B cell (primary cell): ENCODE measurements around the gene HP1BP3. TPM values are rescaled to one million over a fixed set of nuclear protein-coding genes. Genes with fewer than 3 reads are reported as not detected.

Source experiments
- ATAC-seq: fragments of 200-7000 bp; cut with Tn5 transposase; one replicate; pipeline ENCODE4 v1.10.0; 2021; ENCODE audit warnings: low read depth, mild to moderate bottlenecking, moderate number of reproducible peaks, moderate library complexity
- CTCF ChIA-PET: fragments of 350-600 bp; sonication (Branson Sonifier 250); formaldehyde crosslinking; loops from one replicate; lab custom pipeline; 2021; ENCODE audit warnings: antibody characterized with exemption, inconsistent platforms; lab: Charles Lee
- POLR2A ChIA-PET: fragments of 350-600 bp; sonication (Branson Sonifier 250); formaldehyde crosslinking; loops from one replicate; lab custom pipeline; 2021; ENCODE audit warnings: antibody characterized with exemption; lab: Charles Lee
- DNase-seq: peaks from one replicate; pipeline ENCODE4 v3.0.0; 2013
- H2AFZ ChIP-seq: 2 replicates; pipeline ENCODE4 v1.6.1; 2012; ENCODE audit warnings: mild to moderate bottlenecking, low read depth, low read length; ENCODE audit not compliant: insufficient read depth, poor library complexity, severe bottlenecking
- H3K27ac ChIP-seq, 2 donors: 1 replicate in 1 of 2; 2 replicates in 1 of 2; pipeline ENCODE4 v1.5.1; 2012 to 2013; ENCODE audit warnings: low read length in 2 of 2, mild to moderate bottlenecking in 2 of 2, moderate library complexity in 1 of 2
- H3K27me3 ChIP-seq, 4 experiments: fragments of 200-600 bp in 1 of 4; sonication (generic) in 1 of 4; replicated peaks in 1 of 4; 1 replicate in 2 of 4; 2 replicates in 2 of 4; pipeline versions ENCODE4 v1.6.1 to v1.7.0; 2013 to 2016; ENCODE audit warnings: low read length in 3 of 4, mild to moderate bottlenecking in 2 of 4, mixed read lengths in 1 of 4, moderate library complexity in 1 of 4; ENCODE audit not compliant: insufficient read depth in 4 of 4, control insufficient read depth in 3 of 4; ENCODE audit errors: control extremely low read depth in 1 of 4
- H3K36me3 ChIP-seq, 2 experiments: replicated peaks in 1 of 2; 1 replicate in 1 of 2; 2 replicates in 1 of 2; pipeline versions ENCODE4 v1.6.1 to v1.7.1; 2013; ENCODE audit warnings: low read length in 1 of 2; ENCODE audit not compliant: insufficient read depth in 2 of 2, control insufficient read depth in 1 of 2; ENCODE audit errors: control extremely low read depth in 1 of 2, extremely low read depth in 1 of 2
- H3K4me1 ChIP-seq, 2 donors: fragments of 200-600 bp in 1 of 2; sonication (generic) in 1 of 2; 1 replicate in 1 of 2; 2 replicates in 1 of 2; pipeline versions ENCODE4 v1.5.1 to v1.6.1; 2013 to 2017; ENCODE audit warnings: low read length in 2 of 2; ENCODE audit not compliant: control insufficient read depth in 2 of 2, insufficient read depth in 2 of 2
- H3K4me2 ChIP-seq: replicated peaks from 2 replicates; pipeline ENCODE3; 2012; ENCODE audit warnings: mild to moderate bottlenecking, low read depth, low read length; ENCODE audit not compliant: poor library complexity, severe bottlenecking
- H3K4me3 ChIP-seq, 5 experiments: fragments of 200-600 bp in 1 of 5; sonication (generic) in 1 of 5; 1 replicate in 3 of 5; 2 replicates in 2 of 5; pipeline versions ENCODE4 v1.5.1 to v1.7.0; 2011 to 2016; ENCODE audit warnings: low read length in 4 of 5, mild to moderate bottlenecking in 4 of 5, low read depth in 2 of 5, control low read depth in 1 of 5, moderate library complexity in 1 of 5; ENCODE audit not compliant: insufficient read depth in 1 of 5; ENCODE audit errors: control extremely low read depth in 1 of 5, extremely low read depth in 1 of 5
- H3K79me2 ChIP-seq: fragments of 200-600 bp; sonication (generic); one replicate; pipeline ENCODE4 v1.6.0; 2016; ENCODE audit warnings: low read length; ENCODE audit not compliant: control insufficient read depth, insufficient read depth
- H3K9ac ChIP-seq: fragments of 200-600 bp; sonication (generic); 2 replicates; pipeline ENCODE4 v1.6.1; 2017; ENCODE audit warnings: mild to moderate bottlenecking, low read length, moderate library complexity
- H3K9me3 ChIP-seq, 3 donors: one replicate each; pipeline versions ENCODE4 v1.6.1 to v1.7.1; 2013; ENCODE audit warnings: low read length in 2 of 3; ENCODE audit not compliant: control insufficient read depth in 2 of 3, insufficient read depth in 1 of 3; ENCODE audit errors: control extremely low read depth in 1 of 3
- H4K20me1 ChIP-seq: 2 replicates; pipeline ENCODE4 v1.6.0; 2012; ENCODE audit warnings: mild to moderate bottlenecking, low read length; ENCODE audit not compliant: insufficient read depth, control insufficient read depth, poor library complexity, severe bottlenecking
- H3K27ac Mint-ChIP-seq: one replicate; pipeline ENCODE4 v1.8.0; 2021; ENCODE audit warnings: mixed read lengths
- H3K27me3 Mint-ChIP-seq: one replicate; pipeline ENCODE4 v1.8.0; 2021; ENCODE audit warnings: mixed read lengths
- H3K4me1 Mint-ChIP-seq: one replicate; pipeline ENCODE4 v1.8.0; 2021; ENCODE audit warnings: mixed read lengths
- H3K4me3 Mint-ChIP-seq: one replicate; pipeline ENCODE4 v1.8.0; 2021; ENCODE audit warnings: mixed read lengths
- H3K9me3 Mint-ChIP-seq: one replicate; pipeline ENCODE4 v1.8.0; 2022; ENCODE audit warnings: mixed read lengths; ENCODE audit not compliant: insufficient read depth
- CTCF ChIP-seq: fragments of 200-600 bp; IDR thresholded peaks from one replicate; pipeline ENCODE4 v1.8.0; 2022; ENCODE audit warnings: antibody characterized with exemption, mild to moderate bottlenecking
- EZH2 ChIP-seq: IDR thresholded peaks from 2 replicates; pipeline ENCODE4 v1.6.1; 2012; ENCODE audit warnings: borderline replicate concordance, low read depth, mild to moderate bottlenecking, moderate library complexity, low read length; ENCODE audit not compliant: insufficient read depth, poor library complexity, severe bottlenecking
- WGBS: methylation state at CpG from one replicate; pipeline ENCODE4 v1.1.5; 2013; ENCODE audit warnings: missing lambda C conversion rate; ENCODE audit not compliant: insufficient coverage; 5-methylcytosine and 5-hydroxymethylcytosine counted together
- intact Hi-C: fragments of 100-400 bp; cut with micrococcal nuclease; formaldehyde crosslinking; loops from one replicate; pipeline ENCODE4 v1.10.0; 2022
- polyA plus RNA-seq: library from polyadenylated mRNA; depleted of rRNA; stranded (reverse); fragments of >200 nt; gene quantifications from 2 replicates; pipeline ENCODE4 v1.2.3, GENCODE V29; 2012
- total RNA-seq, 2 donors: library from RNA; stranded (reverse); fragments of 120-200 nt in 1 of 2; gene quantifications; 1 replicate in 1 of 2; 2 replicates in 1 of 2; pipeline versions ENCODE4 v1.2.3 to v1.2.4, GENCODE V29; 2013 to 2022

Gene HP1BP3
- total and polyA plus RNA-seq, 2 donors (not counting 1 experiment from before 2014, with no cell fraction given) = 147 to 303 TPM

DNA sequence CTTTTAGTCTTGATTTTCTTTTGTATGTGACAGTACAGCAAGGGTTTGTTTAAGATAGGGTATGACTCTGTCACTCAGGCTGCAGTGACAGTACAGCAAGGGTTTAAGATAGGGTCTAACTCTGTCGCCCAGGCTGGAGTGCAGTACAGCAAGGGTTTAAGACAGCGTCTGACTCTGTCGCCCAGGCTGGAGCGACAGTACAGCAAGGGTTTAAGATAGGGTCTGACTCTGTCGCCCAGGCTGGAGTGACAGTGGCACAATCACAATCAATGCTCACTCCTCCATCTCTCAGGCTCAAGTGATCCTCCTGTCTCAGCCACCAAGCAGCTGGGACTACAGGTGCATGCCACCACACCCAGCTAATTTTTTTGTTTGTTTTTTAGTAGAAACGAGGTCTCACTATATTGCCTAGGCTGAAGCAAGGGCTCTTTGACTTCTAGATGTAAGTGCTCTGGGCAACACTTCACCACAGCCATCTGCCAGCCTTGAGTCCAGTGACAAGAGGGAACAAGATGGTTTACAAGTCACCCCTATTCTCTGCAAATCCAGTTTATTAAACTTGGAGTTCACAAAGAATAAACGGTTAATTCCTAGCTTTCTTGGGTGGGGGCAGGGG lies 53.6 kb downstream of the HP1BP3 start:
- peaks cover 19% of the 10 kb centered on the region for H3K4me1 Mint-ChIP-seq
- DNase-seq (no peak), ATAC-seq (no peak)
- H3K9ac ChIP-seq = peak overlapping the region; percentile 79
- H3K9me3 Mint-ChIP-seq = no peaks in the 10 kb centered on the region
- H3K27ac Mint-ChIP-seq = peak overlapping the region; percentile 86
- no peak overlapping the region for H3K27ac ChIP-seq
- POLR2A ChIA-PET = interaction anchor here (0.6 to 1.6 kb wide), 2 partner anchors 53 to 1290 kb away, joined by 5 to 10 read pairs; partner anchors contain the start of gene HP1BP3
- peaks cover 0 to 35% (median 13%) of the 10 kb centered on the region in 4 experiments for H3K27me3 ChIP-seq
- H3K27me3 Mint-ChIP-seq = peaks cover 9% of the 10 kb centered on the region
- no peaks in the 10 kb centered on the region for H4K20me1 ChIP-seq
- H3K4me2 ChIP-seq = peak overlapping the region; percentile 100
- H3K4me1 ChIP-seq = peaks cover 27 to 30% of the 10 kb centered on the region in 2 donors
- peaks cover 0 to 4% (median 0%) of the 10 kb centered on the region in 3 donors for H3K9me3 ChIP-seq
- no peak for TF ChIP-seq EZH2
- TF ChIP-seq CTCF = peak; percentile 10
- peak overlapping the region; percentile 55 for H2AFZ ChIP-seq
- intact Hi-C loops = loop anchor here (1.0 to 2.0 kb wide), 2 partner anchors 37 to 53 kb away; partner anchors contain the start of gene HP1BP3
- 18% methylated on average over 4 of the region's 7 CpGs for WGBS
- H3K4me3 Mint-ChIP-seq = peak overlapping the region; percentile 94
- H3K36me3 ChIP-seq = peaks cover 0 to 5% of the 10 kb centered on the region in 2 experiments
- no peaks in the 10 kb centered on the region for H3K79me2 ChIP-seq
- peak overlapping the region in 4 of 5 experiments; percentile 43 to 70 (median 64) for H3K4me3 ChIP-seq
- CTCF ChIA-PET = interaction anchor here (0.9 to 1.9 kb wide), 6 partner anchors 12 to 462 kb away, joined by 3 to 9 read pairs (median 4); no protein-coding TSS in a partner anchor
